HT-29 (cell line): ENCODE measurements around the gene WDR18. TPM values are rescaled to one million over a fixed set of nuclear protein-coding genes. Genes with fewer than 3 reads are reported as not detected.
"Not testable (repeated sequence)": the region's sequence is repeated elsewhere in the genome, so short reads cannot be mapped to it uniquely, and the experiment has no call there.

Source experiments
- DNase-seq: peaks from one replicate; pipeline ENCODE4 v3.0.0-alpha.2; 2015; ENCODE audit warnings: low spot score
- total RNA-seq: library from RNA; depleted of rRNA; stranded (reverse); fragments of >200 nt; shearing (Covaris generic); gene quantifications from 2 replicates; pipeline ENCODE4 v1.2.3, GENCODE V29; 2014

Gene WDR18
- total RNA-seq, 1 experiment from 2014 or later = 186 TPM

DNA sequence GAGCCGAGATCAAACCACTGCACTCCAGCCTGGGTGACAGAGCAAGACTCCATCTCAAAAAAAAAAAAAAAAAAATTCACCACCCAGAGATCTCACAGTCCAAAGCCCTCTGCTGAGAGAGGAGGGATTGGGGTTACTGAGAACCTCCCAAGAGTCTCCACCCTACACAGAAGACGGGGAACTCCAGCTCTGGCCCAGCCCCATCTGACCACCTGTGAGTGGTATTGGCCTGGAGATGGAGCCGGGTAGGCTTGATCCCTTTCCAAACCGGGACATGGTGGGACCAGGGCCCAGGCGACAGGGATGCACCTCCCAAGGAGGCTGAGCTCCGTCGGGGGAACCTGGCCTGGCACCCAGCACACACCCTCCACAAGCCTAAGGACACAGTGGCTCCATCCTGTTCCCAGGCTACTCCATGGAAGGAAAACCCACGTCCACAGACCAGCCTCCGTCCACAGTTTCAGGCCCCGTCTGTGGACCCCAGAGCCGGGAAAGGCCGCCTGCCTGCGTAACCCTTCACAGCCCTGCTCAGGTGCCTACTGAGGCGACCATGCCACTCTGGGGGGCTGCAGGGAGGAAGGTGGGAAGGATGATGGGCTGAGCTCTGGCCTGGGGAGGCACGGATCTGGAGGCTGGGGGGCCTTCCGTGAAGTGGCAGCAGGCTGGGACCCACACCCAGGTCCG is 34.9 kb downstream of the WDR18 start:
- DNase-seq = no peak

DNA sequence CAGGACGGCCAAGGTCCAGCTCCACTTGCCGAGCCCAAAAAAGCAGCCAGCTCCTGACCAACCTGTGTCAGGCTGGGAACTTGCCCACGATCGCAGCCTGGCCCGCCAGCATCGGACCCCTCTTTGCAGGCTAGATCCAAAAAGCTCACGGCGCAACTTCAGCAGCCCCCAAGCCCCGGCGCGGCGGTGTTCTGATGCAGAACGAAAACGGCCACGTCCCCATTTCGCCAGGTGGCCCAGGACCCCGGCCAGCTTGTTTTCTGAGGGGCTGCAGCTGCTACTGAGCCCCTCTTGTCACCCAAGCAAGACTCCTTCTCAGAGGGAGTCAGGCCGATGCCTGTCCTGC is 35.4 kb downstream of the WDR18 start:
- no peak for DNase-seq

DNA sequence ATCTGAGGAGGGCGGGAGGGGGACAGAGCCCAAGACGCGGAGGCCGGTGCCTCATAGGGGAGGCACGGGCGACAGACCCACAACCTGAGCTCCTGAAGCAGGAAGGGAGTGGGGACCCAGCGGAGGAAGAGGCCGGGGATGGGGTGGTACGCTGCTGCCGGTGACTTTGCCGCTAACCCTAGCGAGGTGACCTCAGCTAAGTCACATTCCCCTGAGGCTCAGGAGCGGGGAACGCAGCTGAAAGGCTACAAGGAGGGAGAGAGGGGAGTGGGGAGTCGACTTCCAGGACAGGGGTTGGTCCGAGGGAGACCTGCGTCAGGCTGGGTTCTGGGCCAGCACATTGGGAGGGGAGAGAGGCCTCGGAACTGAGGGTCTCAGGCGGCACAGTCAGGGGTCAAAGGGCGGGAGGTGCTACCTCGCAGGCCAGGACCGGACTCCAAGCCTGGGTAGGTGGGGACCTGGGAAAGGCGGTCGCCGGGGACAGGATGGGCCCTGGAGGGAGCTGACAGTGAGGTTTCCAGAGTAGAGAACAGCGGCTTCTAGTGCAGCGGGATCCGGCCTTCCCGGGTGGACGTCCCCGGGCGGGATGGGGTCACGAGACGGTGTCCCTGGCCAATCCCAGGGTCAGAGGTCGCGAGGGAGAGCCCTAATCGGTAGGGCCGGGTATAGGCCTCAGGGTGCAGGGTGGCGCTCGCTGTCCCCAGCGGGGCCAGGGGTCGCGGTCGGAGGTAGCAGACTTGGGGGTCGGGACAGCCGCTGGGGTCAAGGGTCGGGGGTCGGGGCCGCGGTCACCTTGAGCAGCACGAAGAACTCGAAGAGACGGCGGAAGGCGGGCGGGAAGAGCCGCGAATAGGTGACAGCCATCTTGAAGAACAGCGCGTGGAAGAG is 36.1 kb downstream of the WDR18 start:
- DNase-seq = no peak

DNA sequence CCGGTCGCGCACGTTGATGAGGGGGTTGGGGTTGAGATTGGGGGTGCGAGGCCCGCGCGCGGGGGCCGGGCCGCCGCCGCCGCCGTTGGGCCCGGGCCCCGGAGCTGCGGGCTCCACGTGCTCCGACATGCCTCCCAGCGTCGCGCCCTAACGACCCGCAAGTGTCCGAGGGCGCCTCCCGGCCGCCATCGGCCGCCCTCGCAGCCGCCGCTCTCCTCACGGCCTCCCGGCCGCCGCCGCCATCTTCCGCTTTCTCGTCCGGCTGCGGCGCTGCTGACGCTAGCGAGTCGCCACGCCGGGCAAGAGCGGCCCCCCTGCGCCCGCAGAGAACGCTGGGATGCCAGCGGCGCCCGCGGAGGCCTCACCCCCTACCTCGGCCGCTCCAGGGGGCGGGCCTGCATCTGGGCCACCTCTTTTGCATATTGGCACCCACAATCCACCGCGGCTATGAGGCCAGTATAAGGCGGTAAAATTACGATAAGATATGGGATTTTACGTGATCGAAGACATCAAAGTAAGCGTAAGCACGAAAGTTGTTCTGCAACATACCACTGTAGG is 36.8 kb downstream of the WDR18 start, which contains the start of gene TMEM259:
TSS of gene TMEM259 (minus strand) at position 256 of the 558 bp plus-strand sequence. CDS start at position 129, 127 bp downstream.
- peak; percentile 96 for DNase-seq

DNA sequence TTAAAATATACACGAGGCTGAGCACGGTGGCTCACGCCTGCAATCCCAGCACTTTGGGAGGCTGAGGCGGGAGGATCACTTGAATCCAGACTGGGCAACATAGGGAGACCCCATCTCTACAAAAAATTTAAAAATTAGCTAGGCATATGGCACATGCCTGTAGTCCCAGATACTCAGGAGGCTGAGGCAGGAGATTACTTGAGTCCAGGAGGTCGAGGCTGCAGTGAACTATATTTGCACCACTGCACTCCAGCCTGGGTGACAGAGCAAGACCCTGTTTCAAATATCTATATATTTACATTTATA is 39.7 kb downstream of the WDR18 start:
- not testable (repeated sequence) for DNase-seq

DNA sequence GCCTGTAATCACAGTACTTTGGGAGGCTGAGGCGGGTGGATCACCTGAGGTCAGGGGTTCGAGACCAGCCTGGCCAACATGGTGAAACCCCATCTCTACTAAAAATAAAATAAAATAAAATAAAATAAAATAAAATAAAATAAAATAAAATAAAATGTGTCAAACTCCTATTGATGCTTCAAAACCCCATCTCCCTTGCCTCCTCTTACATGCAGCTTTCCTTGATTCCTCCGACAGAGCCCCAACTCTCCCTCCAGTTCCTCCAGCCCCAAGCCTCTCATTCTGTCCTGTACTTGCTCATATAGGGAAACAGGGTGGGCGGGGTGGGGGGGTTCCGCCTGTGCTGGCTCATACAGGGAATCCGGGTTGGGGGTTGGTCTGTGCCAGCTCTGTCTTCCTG is 40.9 kb downstream of the WDR18 start:
- not testable (repeated sequence) for DNase-seq

DNA sequence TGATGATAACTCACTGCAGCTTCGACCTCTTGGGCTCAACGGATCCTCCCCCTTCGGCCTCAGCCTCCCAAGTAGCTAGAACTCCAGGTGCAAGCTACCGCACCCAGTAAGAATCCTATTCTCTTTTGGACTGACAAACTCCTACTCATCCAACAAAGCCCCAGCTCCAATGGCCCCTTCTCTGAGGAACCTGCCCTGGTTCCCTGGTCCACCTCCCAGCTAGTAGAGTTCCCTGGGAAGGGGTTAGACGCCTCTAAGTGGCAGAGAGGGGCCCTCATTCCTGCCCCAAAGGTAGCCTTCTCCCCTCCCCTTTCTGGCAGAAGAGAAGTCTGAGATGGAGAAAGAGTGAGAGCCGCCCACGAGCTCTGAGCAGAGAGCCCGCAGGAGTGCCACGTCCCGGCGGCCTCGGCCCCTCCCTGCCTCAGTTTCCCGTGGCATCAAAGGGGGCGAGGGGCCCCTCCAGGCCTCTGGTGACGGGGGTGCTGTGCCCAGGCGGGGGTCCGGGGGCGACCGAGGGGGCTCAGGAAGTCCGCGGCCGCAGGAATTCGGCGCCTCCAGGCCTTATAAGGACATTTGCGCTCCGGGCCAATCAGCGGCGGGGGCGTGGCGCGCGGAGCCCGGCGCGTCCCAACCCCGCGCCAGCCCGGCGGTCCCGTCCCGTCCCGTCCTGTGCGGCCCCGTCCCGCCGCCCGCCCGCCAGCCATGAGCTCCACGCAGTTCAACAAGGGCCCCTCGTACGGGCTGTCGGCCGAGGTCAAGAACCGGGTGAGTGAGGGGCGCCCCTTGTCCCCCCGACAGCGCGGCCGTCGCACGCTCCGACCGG is 42.0 kb downstream of the WDR18 start, which contains the start of gene CNN2:
TSS of gene CNN2 (plus strand) at position 649 of the 823 bp plus-strand sequence. CDS start at position 703, 54 bp downstream.
- DNase-seq = peak; percentile 80

DNA sequence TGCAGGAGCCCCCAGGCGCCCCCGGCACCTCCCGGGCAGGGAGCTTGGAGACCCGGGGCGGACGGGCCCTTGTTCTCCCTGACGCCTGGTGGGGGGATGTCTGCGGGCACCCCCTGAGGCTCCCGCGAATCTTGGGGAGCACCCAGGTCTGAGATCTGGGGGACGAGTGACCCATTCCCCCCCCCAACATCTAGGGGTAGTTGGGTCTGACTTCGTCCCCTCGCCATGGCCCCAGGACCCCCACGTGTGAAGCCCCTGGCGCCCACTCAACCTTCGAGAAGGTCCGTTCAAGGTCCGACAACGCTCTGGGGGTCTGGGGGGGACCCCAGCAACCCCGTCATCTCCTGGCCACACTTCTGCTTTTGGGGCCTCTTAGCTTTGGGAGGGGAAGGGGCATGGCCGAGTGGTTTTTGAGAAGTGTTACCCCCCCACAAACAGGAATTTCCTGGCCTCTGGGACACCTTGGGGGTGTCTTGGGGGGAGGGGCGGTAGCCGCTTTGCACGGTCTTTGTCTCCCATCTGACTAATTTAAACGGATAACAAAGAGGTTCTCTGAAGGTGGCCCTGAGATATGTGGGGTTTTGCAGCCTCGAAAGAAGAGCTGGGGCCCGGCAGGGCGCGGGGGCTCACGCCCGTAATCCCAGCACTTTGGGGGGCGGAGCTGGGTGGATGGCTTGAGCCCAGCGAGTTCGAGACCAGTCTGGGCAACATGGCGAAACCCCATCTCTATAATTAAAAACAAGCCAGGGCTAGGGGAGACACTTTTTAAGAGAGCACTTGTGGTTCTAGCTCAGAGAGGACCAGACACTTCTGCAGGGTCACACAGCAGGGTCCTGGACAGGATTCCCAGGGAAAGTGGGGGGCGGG is 42.9 kb downstream of the WDR18 start:
- peak; percentile 21 for DNase-seq

DNA sequence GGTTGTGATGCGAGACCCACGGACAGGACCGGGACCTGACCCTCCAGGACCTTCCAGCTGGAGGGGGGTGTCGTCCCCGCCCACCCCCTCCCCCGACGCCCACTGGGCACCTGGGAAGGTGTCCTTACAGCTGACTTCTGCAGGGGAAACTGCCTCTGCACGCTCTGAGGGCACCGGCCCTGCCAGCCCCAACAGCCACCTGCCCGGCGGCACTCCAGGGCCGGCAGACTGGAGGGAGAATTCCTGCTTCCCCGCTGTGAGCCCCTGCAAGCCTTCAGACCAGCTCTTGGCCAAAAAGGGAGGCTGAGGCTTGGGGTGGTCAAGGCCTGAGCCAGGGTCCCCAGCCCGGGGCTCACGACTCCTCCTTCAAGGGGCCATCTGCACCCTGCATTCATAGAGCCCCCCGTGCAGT is 43.5 kb downstream of the WDR18 start:
- DNase-seq = peak; percentile 11

DNA sequence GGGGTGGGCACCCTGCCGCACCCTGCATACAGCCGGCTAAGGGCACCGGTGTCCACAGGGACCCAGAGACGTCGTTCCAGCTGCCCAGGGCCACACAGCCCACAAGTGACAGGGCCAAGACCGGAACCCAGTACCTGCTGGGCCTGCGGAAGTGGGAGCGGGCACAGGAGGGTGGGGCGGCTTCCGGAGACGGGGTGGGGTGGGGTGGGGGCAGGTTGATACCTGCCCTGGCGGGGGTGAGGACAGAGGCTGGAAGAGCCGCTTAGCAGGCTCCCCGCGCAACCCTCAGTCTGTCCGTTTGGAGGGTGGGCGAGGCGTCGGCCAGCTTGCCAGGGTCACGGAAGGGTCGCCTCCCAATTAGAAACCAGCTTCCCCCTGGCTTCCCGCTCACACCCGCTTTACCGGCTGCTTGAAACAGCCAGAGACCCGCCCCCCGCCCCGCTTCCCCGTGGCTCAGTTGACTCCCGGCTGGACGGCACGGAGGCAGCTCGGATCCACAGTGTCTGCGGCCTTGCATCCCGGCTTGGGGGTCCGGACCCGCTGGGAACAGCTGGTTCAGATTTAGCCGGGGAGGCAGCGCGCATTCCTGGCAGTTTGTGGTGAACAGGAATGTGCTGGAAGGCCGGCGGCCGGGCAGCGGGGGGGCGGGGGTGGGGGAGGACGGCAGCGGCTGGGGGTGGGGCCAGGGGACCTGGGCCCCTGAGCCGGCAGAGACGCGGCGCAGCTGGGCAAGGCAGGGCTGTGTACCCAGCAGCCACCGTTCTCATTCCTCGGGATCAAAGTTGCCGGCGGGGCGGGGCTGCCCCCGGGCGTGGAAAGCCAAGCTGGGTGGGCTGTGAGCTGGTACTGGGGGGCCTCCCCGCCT is 44.1 kb downstream of the WDR18 start:
- DNase-seq = peak; percentile 71

DNA sequence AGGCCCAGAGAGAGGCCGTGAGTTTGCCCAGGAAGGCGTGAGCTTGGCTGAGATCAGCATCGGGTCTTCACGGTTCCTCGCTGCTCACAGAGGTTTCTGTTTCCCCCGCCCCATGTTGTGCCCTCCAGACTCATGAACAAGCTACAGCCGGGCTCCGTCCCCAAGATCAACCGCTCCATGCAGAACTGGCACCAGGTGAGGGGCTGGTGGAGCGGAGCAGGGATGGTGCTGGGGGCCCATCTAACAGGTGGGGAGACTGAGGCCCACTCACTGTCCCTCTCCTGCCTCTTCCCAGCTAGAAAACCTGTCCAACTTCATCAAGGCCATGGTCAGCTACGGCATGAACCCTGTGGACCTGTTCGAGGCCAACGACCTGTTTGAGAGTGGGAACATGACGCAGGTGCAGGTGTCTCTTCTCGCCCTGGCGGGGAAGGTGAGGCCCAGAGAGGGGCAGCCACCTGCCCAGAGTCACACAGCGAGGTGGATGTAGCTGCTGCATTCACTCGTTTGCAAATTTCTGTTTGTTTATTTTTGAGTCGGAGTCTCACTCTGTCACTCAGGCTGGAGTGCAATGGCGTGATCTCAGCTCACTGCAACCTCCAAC is 48.2 kb downstream of the WDR18 start:
- no peak for DNase-seq

DNA sequence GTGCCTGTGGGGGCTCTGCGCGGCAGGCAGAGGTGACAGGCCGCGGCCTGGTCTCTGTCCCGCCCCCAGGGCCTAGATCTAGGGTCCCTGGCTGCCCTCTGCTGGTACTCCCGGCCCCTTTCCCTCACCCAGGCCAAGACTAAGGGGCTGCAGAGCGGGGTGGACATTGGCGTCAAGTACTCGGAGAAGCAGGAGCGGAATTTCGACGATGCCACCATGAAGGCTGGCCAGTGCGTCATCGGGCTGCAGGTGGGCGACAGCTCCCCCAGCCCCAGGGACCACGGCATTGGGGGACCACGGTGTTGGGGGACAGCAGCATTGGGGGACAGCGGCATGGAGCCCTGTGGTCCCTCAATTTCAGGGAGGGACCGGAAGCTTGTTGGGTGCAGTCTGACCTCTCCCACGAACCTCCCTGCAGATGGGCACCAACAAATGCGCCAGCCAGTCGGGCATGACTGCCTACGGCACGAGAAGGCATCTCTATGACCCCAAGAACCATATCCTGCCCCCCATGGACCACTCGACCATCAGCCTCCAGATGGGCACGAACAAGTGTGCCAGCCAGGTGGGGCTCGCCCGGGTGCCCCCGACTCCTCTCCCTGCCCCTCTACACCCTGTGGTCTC is 52.0 kb downstream of the WDR18 start:
- DNase-seq = no peak

DNA sequence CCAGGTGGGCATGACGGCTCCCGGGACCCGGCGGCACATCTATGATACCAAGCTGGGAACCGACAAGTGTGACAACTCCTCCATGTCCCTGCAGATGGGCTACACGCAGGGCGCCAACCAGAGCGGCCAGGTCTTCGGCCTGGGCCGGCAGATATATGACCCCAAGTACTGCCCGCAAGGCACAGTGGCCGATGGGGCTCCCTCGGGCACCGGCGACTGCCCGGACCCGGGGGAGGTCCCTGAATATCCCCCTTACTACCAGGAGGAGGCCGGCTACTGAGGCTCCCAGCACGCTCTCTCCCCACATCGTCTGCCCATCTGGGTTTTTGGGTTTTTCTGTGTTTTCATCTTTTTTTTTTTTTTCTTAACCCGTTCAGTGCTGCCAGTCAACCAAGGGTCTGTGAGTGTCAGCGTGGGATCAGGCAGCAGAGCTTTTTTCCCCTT is 53.5 kb downstream of the WDR18 start:
- DNase-seq = no peak

DNA sequence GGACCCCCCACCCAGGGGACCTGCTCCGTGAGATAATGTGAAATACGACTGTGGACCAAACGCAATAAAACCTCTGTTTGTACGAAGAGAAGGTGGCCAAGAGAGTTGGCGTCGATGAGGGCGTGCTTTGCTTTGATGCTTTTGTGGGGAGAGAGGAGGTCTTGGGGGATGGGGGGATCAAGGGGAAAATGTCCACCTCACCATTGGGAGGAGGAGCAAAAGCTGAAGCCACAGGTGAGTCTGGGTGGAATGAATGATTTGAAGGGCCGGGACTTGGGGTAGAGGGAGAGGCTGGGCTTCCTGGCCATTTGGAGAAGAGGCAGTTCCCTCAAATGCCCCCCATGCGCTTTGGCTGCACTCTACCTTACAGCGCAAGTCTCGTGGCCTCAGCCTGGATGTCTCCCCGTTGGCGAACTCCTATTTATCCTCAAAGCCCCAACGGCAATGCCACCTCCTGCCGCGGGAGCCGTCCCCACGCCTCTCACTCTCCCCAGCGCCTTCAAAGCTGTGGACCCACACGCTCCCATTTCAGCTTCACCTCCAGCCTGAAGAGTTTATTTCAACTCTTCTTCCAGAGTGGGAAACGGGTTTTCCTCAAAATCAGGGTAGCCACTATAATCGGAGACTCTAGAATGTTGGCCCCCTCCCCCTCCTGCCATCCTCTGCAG is 55.0 kb downstream of the WDR18 start:
- DNase-seq = peak; percentile 11

DNA sequence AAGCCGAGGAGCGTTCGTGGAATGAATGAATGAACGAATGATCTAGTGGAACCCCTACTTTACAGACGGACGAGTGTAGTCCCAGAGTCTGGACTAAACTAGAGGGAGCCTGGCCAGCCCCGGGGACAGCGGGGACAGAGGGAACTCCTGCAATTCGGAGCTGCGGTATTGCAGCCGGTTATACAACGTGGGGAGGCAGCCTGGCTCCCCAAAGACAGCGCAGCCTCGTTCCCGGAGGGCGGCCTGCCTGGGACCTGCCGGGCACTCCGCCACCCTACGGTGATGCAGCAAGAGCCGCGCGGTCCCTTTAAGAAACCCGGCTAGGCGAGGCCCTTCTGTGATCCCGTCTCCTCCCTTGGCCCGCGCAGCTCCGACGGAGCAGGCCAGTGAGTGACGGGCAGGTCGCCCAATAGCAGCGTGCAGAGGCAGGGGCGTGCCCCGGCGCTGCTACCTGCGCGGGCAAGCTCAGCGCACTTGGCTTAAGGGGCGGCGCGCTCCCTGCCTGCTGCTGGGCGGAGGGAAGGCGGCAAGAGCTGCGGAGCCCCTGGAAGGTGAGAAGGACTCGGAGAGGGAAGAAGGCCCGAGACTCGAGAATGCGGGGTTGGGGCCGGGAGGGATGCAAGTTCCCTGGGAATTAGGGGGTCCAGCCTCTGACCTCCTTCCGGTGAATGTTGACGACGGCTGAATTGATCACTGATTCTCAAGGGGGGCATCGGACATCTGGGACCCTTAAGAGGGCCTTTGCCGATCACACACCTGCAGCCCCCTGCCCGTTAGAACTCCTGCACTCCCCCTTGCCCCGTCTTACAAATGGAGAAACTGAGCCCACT is 55.7 kb downstream of the WDR18 start, which contains the start of gene ABCA7:
TSS of gene ABCA7 (plus strand) at position 462 of the 830 bp plus-strand sequence. CDS start 1,255 bp downstream, outside the sequence.
- peak; percentile 91 for DNase-seq

DNA sequence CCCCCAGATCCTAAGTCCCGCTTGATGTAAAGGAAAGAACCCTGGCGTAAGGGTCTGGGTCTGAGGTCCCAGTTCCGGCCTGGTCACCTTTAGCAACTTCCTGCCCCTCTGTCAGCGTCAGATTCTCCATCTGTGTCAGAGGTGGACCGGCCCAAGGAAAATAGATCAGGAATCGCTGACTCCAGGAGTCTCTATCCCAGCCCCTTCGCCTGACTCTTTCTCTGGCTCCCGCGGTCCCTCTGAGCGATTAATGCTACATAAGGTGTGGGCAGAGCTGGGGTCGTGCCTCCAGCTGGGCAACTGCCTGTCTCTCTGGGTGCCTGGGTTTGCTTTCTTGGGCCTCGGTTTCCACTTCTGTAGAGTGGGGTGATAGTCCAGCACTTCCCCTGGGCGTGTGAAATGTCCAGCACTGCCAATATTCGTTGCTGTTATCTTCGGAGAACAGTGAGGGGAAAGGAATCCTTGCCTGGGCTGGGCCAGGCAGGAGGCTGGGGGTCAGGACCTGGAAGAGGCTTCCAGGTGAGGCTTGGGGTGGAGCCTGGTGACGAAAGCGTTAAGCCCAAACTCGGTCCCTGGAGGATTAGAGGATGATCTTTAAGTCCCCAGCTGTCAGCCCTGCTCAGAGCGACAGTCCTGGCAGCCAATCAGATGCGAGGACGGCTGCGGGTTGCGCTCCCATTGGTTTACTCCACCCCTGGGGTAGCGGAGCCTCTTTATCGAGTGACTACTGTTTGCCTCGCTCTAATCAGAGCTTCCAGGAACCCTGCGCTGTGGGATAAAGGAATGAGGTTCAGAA is 56.5 kb downstream of the WDR18 start:
- DNase-seq = peak; percentile 86
